Renal pelvis (tissue), 4 donors: ENCODE data around the gene PDE6G. TPM values are rescaled to one million over a fixed set of nuclear protein-coding genes. Genes with fewer than 3 reads are reported as not detected.

Source experiments
- DNase-seq: peaks from one replicate; pipeline ENCODE4 v3.0.0-alpha.2; 2013
- polyA plus RNA-seq, 3 donors: library from polyadenylated mRNA; unstranded; fragments of 120-200 nt; gene quantifications; one replicate each; pipeline ENCODE4 v1.2.1, GENCODE V29; 2013; ENCODE audit not compliant: insufficient read length in 3 of 3

Gene PDE6G
- polyA plus RNA-seq, 3 donors, result 11.2 to 13.4 (median 11.8) TPM

GRCh38 chr17:81665205-81666091 is 9.1 kb upstream of the PDE6G start:
- DNase-seq, result no peak

GRCh38 chr17:81664051-81664470 is 7.7 kb upstream of the PDE6G start:
- DNase-seq, result no peak

- no peak for DNase-seq
Measured at GRCh38 chr17:81662002-81662401, 5.7 kb upstream of the PDE6G start.

- no peak for DNase-seq
Measured at GRCh38 chr17:81660441-81660840, 4.1 kb upstream of the PDE6G start.

- DNase-seq, result no peak
Measured at GRCh38 chr17:81659038-81659437, 2.7 kb upstream of the PDE6G start.

- no peak for DNase-seq
Measured at GRCh38 chr17:81656835-81657234, 493 bp upstream of the PDE6G start.

GRCh38 chr17:81655378-81656117 is 794 bp downstream of the PDE6G start:
- no peak for DNase-seq

- no peak for DNase-seq
Measured at GRCh38 chr17:81652906-81653771, 3.2 kb downstream of the PDE6G start.

GRCh38 chr17:81651692-81652091 is 4.7 kb downstream of the PDE6G start:
- no peak for DNase-seq

- no peak for DNase-seq
Measured at GRCh38 chr17:81650951-81651350, 5.4 kb downstream of the PDE6G start.

GRCh38 chr17:81648707-81649085 is 7.6 kb downstream of the PDE6G start:
- DNase-seq, result no peak

GRCh38 chr17:81648013-81648706 is 8.2 kb downstream of the PDE6G start:
- DNase-seq, result no peak

- no peak for DNase-seq
Measured at GRCh38 chr17:81647640-81648012, 8.7 kb downstream of the PDE6G start.

- no peak for DNase-seq
Measured at GRCh38 chr17:81646869-81647600, 9.3 kb downstream of the PDE6G start.

- DNase-seq, result no peak
Measured at GRCh38 chr17:81644976-81645952, 11.1 kb downstream of the PDE6G start.

GRCh38 chr17:81644496-81644895 is 11.8 kb downstream of the PDE6G start:
- no peak for DNase-seq

- no peak for DNase-seq
Measured at GRCh38 chr17:81641825-81642489, 14.4 kb downstream of the PDE6G start.

GRCh38 chr17:81640011-81640410 is 16.3 kb downstream of the PDE6G start:
- no peak for DNase-seq

GRCh38 chr17:81638683-81639082 is 17.7 kb downstream of the PDE6G start:
- no peak for DNase-seq
